Panc1 (cell line): ENCODE data around the gene LDHB. TPM values are rescaled to one million over a fixed set of nuclear protein-coding genes. Genes with fewer than 3 reads are reported as not detected.

ENCODE experiments used
- ATAC-seq: fragments of 200-7000 bp; cut with Tn5 transposase; 2 replicates; pipeline ENCODE4 v1.9.1; 2020; ENCODE audit warnings: mild to moderate bottlenecking, moderate library complexity
- BruUV-seq: library from RNA; stranded (reverse); fragments of 400-500 nt; replicated peaks from 2 replicates; lab custom pipeline; 2021; lab: Mats Ljungman, UMichigan
- CTCF ChIA-PET: fragments of 300-600 bp; sonication (Branson Sonifier 250); formaldehyde crosslinking; loops from one replicate; lab custom pipeline; 2022; ENCODE audit warnings: antibody characterized with exemption; lab: Charles Lee
- POLR2A ChIA-PET: fragments of 300-600 bp; sonication (Branson Sonifier 250); formaldehyde crosslinking; loops from one replicate; lab custom pipeline; 2022; ENCODE audit warnings: antibody characterized with exemption; lab: Charles Lee
- DNase-seq: peaks from one replicate; pipeline ENCODE4 v3.0.0-alpha.2; 2010; ENCODE audit warnings: low read depth, low spot score
- H3K27ac ChIP-seq: 2 replicates; pipeline ENCODE4 v1.5.1; 2011; ENCODE audit warnings: mild to moderate bottlenecking, low read length, inconsistent platforms
- H3K27me3 ChIP-seq: fragments of 200-500 bp; sonication (Bioruptor generic); 2 replicates; pipeline ENCODE4 v1.6.0; 2014; ENCODE audit warnings: low read length, inconsistent platforms; ENCODE audit not compliant: control insufficient read depth, insufficient read depth
- H3K36me3 ChIP-seq: fragments of 200-500 bp; sonication (Bioruptor generic); 2 replicates; pipeline ENCODE4 v1.5.1; 2014; ENCODE audit warnings: inconsistent platforms, mild to moderate bottlenecking, low read length, moderate library complexity; ENCODE audit not compliant: control insufficient read depth, insufficient read depth
- H3K4me1 ChIP-seq: 2 replicates; pipeline ENCODE4 v1.5.1; 2011; ENCODE audit warnings: inconsistent platforms, mild to moderate bottlenecking, low read length, moderate library complexity; ENCODE audit not compliant: control insufficient read depth, insufficient read depth
- H3K4me3 ChIP-seq, 2 experiments: 2 replicates each; pipeline ENCODE4 v1.5.1; 2011 to 2012; ENCODE audit warnings: low read depth in 2 of 2, low read length in 2 of 2, mild to moderate bottlenecking in 2 of 2, inconsistent platforms in 1 of 2, moderate library complexity in 1 of 2
- H3K9me3 ChIP-seq: fragments of 200-500 bp; sonication (Bioruptor generic); 2 replicates; pipeline ENCODE4 v1.5.1; 2014; ENCODE audit warnings: low read depth, mild to moderate bottlenecking, inconsistent platforms, low read length, moderate library complexity; ENCODE audit not compliant: control insufficient read depth, insufficient read depth
- CTCF ChIP-seq: fragments of 450-650 bp; IDR thresholded peaks from 2 replicates; pipeline ENCODE4 v1.5.1; 2017; ENCODE audit warnings: mild to moderate bottlenecking
- POLR2AphosphoS5 ChIP-seq: IDR thresholded peaks from 2 replicates; pipeline ENCODE4 v1.6.1; 2012; ENCODE audit warnings: mild to moderate bottlenecking, low read depth, low read length, moderate library complexity
- REST ChIP-seq, 2 experiments: IDR thresholded peaks; 2 replicates each; pipeline ENCODE4 v1.6.1; 2011 to 2012; ENCODE audit warnings: low read depth in 2 of 2, control low read depth in 1 of 2, low read length in 1 of 2, mild to moderate bottlenecking in 1 of 2, moderate library complexity in 1 of 2; ENCODE audit not compliant: insufficient read depth in 1 of 2
- SIN3A ChIP-seq: IDR thresholded peaks from 2 replicates; pipeline ENCODE4 v1.6.1; 2012; ENCODE audit warnings: low read depth, mild to moderate bottlenecking, low read length, moderate library complexity, borderline replicate concordance; ENCODE audit not compliant: insufficient read depth
- TCF7L2 ChIP-seq: IDR thresholded peaks from 2 replicates; pipeline ENCODE4 v1.6.1; 2011; ENCODE audit warnings: mild to moderate bottlenecking, low read depth, low read length, inconsistent platforms
- in situ Hi-C: cut with HindIII; loops from 2 replicates; pipeline ENCODE4 v1.10.0; 2016; ENCODE audit warnings: low sequenced_read_pairs, low pct_unique_long_range_greater_than_20kb
- intact Hi-C: fragments of 100-400 bp; cut with micrococcal nuclease; formaldehyde crosslinking; loops from one replicate; pipeline ENCODE4 v1.10.0; 2022; ENCODE audit not compliant: unreplicated experiment
- total RNA-seq: library from RNA; stranded (reverse); gene quantifications from one replicate; pipeline ENCODE4 v1.2.1, GENCODE V29; 2021; ENCODE audit not compliant: unreplicated experiment

Gene LDHB
- total RNA-seq, 1 experiment from 2014 or later = 552 TPM

- BruUV-seq = no TSS peak
- no peaks in the 10 kb centered on the region; the same call in 1 of the 2 replicates for H3K36me3 ChIP-seq
- no peaks in the 10 kb centered on the region for H3K9me3 ChIP-seq
- ChIA-PET CTCF (interaction anchor here (0.6 kb wide), 1 partner anchor 552 kb away, joined by 4 read pairs; no protein-coding TSS in a partner anchor), POLR2A (interaction anchor here (1.3 kb wide), 1 partner anchor 10 kb away, joined by 8 read pairs; no protein-coding TSS in a partner anchor)
- H3K4me3 ChIP-seq = no peak overlapping the region
- no peak overlapping the region for H3K27ac ChIP-seq
- in situ Hi-C loops (no loop called here), intact Hi-C loops (no loop called here)
- DNase-seq (no peak), ATAC-seq (no peak)
- H3K4me1 ChIP-seq = no peaks in the 10 kb centered on the region
- H3K27me3 ChIP-seq = peaks cover 2% of the 10 kb centered on the region; the same call in 1 of the 2 replicates
- TF ChIP-seq SIN3A (no peak), CTCF (no peak), REST (IDR thresholded peaks at IDR 0.05; ENCODE audit: insufficient read depth in 1 of 2, low read depth in 2 of 2, low read length in 1 of 2) (no peak), POLR2AphosphoS5 (no peak), TCF7L2 (no peak)
Observed at GRCh38 chr12:21666722-21667121, 9.1 kb upstream of the LDHB start.

GRCh38 chr12:21665816-21666215 is 8.2 kb upstream of the LDHB start:
- intact Hi-C loops (no loop called here), in situ Hi-C loops (no loop called here)
- BruUV-seq = no TSS peak
- Histone ChIP-seq H3K9me3 (no peaks in the 10 kb centered on the region), H3K4me3 (no peak overlapping the region), H3K36me3 (no peaks in the 10 kb centered on the region; the same call in 1 of the 2 replicates), H3K27ac (no peak overlapping the region), H3K4me1 (no peaks in the 10 kb centered on the region), H3K27me3 (peaks cover 2% of the 10 kb centered on the region; the same call in 1 of the 2 replicates)
- ATAC-seq = no peak
- ChIA-PET CTCF (no interaction called here), POLR2A (interaction anchor here (1.3 kb wide), 1 partner anchor 9 kb away, joined by 8 read pairs; no protein-coding TSS in a partner anchor)
- no peak for TF ChIP-seq POLR2AphosphoS5
- no peak for TF ChIP-seq TCF7L2
- no peak for TF ChIP-seq CTCF
- no peak for TF ChIP-seq SIN3A
- TF ChIP-seq REST (IDR thresholded peaks at IDR 0.05; ENCODE audit: insufficient read depth in 1 of 2, low read depth in 2 of 2, low read length in 1 of 2) = no peak
- no peak for DNase-seq
